Lower leg skin (tissue), 3 donors: ENCODE measurements around the gene HDAC4.

Experiments
- CTCF ChIP-seq, 3 donors: fragments of 450-650 bp; IDR thresholded peaks; one replicate each; pipeline ENCODE4 v1.5.1; 2016; ENCODE audit warnings: antibody characterized with exemption in 3 of 3, mild to moderate bottlenecking in 3 of 3, moderate library complexity in 2 of 3
- POLR2A ChIP-seq, 2 donors: fragments of 450-650 bp; IDR thresholded peaks; one replicate each; pipeline ENCODE4 v1.6.1; 2016 to 2017; ENCODE audit warnings: antibody characterized with exemption in 2 of 2, mild to moderate bottlenecking in 1 of 2, moderate library complexity in 1 of 2

GRCh38 chr2:239310401-239311061 is 90.3 kb downstream of the HDAC4 start:
- TF ChIP-seq CTCF (IDR thresholded peaks at IDR 0.05) (no peak), POLR2A (IDR thresholded peaks at IDR 0.05) (no peak)
